ENCODE results near the gene ANKK1. TPM values are rescaled to one million over a fixed set of nuclear protein-coding genes. Genes with fewer than 3 reads are reported as not detected.

ANKK1 gene
- total and polyA plus RNA-seq, 2 donors (not counting 1 experiment from before 2014, with no cell fraction given) = 0.89 to 5.3 TPM

- no peak overlapping the region for H3K4me3 Mint-ChIP-seq
- no peaks in the 10 kb centered on the region for H3K79me2 ChIP-seq (ENCODE audit: control insufficient read depth, insufficient read depth, low read length)
- no peak for ATAC-seq (ENCODE audit: low read depth)
- H3K27ac ChIP-seq (ENCODE audit: low read length in 2 of 2) = no peak overlapping the region
- H3K9ac ChIP-seq (ENCODE audit: low read length) = no peak overlapping the region
- peaks cover 0 to 11% (median 0%) of the 10 kb centered on the region in 3 donors for H3K9me3 ChIP-seq (ENCODE audit: control extremely low read depth in 1 of 3, control insufficient read depth in 2 of 3, insufficient read depth in 1 of 3, low read length in 2 of 3)
- DNase-seq = no peak
- no peak overlapping the region for H2AFZ ChIP-seq (ENCODE audit: insufficient read depth, low read depth, low read length, poor library complexity, severe bottlenecking)
- no peak overlapping the region for H3K4me2 ChIP-seq (replicated peaks; ENCODE audit: low read depth, low read length, poor library complexity, severe bottlenecking)
- H3K27me3 ChIP-seq (replicated peaks in 1 of 4; ENCODE audit: control extremely low read depth in 1 of 4, control insufficient read depth in 3 of 4, insufficient read depth in 4 of 4, low read length in 3 of 4) = peaks cover 0 to 31% (median 19%) of the 10 kb centered on the region in 4 experiments
- H3K4me3 ChIP-seq (ENCODE audit: control extremely low read depth in 1 of 5, extremely low read depth in 1 of 5, insufficient read depth in 1 of 5, low read depth in 2 of 5, low read length in 4 of 5) = no peak overlapping the region
- intact Hi-C loops (cut with micrococcal nuclease) = no loop called here
- CTCF ChIA-PET = no interaction called here
- peaks cover 0 to 9% of the 10 kb centered on the region in 2 donors for H3K4me1 ChIP-seq (ENCODE audit: control insufficient read depth in 2 of 2, insufficient read depth in 2 of 2, low read length in 2 of 2)
- no peaks in the 10 kb centered on the region for H4K20me1 ChIP-seq (ENCODE audit: control insufficient read depth, insufficient read depth, low read length, poor library complexity, severe bottlenecking)
- POLR2A ChIA-PET = no interaction called here
- no peaks in the 10 kb centered on the region for H3K36me3 ChIP-seq (replicated peaks in 1 of 2; ENCODE audit: control extremely low read depth in 1 of 2, control insufficient read depth in 1 of 2, extremely low read depth in 1 of 2, insufficient read depth in 2 of 2, low read length in 1 of 2)
- no CpG with 5 or more reads among the region's 3 CpGs for WGBS (ENCODE audit: insufficient coverage)
- no peaks in the 10 kb centered on the region for H3K9me3 Mint-ChIP-seq (ENCODE audit: insufficient read depth)
- H3K4me1 Mint-ChIP-seq = no peaks in the 10 kb centered on the region
- no peak for TF ChIP-seq CTCF (IDR thresholded peaks at IDR 0.05)
- TF ChIP-seq EZH2 (IDR thresholded peaks at IDR 0.05; ENCODE audit: borderline replicate concordance, insufficient read depth, low read depth, low read length, poor library complexity, severe bottlenecking) = no peak
- H3K27ac Mint-ChIP-seq = no peak overlapping the region
- H3K27me3 Mint-ChIP-seq = peaks cover 4% of the 10 kb centered on the region
These were observed 1.7 kb downstream of the ANKK1 start for GRCh38 chr11:113389272-113389671.

- H3K36me3 ChIP-seq (replicated peaks in 1 of 2; ENCODE audit: control extremely low read depth in 1 of 2, control insufficient read depth in 1 of 2, extremely low read depth in 1 of 2, insufficient read depth in 2 of 2, low read length in 1 of 2) = no peaks in the 10 kb centered on the region
- no peaks in the 10 kb centered on the region for H3K79me2 ChIP-seq (ENCODE audit: control insufficient read depth, insufficient read depth, low read length)
- Mint-ChIP-seq H3K4me1 (no peaks in the 10 kb centered on the region), H3K4me3 (no peak overlapping the region), H3K27ac (no peak overlapping the region), H3K27me3 (no peaks in the 10 kb centered on the region), H3K9me3 (ENCODE audit: insufficient read depth) (no peaks in the 10 kb centered on the region)
- ChIA-PET CTCF (no interaction called here), POLR2A (no interaction called here)
- 83% methylated on average over 1 of the region's 3 CpGs for WGBS (ENCODE audit: insufficient coverage)
- no peak for DNase-seq
- H3K9me3 ChIP-seq (ENCODE audit: control extremely low read depth in 1 of 3, control insufficient read depth in 2 of 3, insufficient read depth in 1 of 3, low read length in 2 of 3) = peaks cover 0 to 11% (median 0%) of the 10 kb centered on the region in 3 donors
- peaks cover 0 to 28% (median 17%) of the 10 kb centered on the region in 4 experiments for H3K27me3 ChIP-seq (replicated peaks in 1 of 4; ENCODE audit: control extremely low read depth in 1 of 4, control insufficient read depth in 3 of 4, insufficient read depth in 4 of 4, low read length in 3 of 4)
- H3K4me1 ChIP-seq (ENCODE audit: control insufficient read depth in 2 of 2, insufficient read depth in 2 of 2, low read length in 2 of 2) = peaks cover 0 to 9% of the 10 kb centered on the region in 2 donors
- no peak for ATAC-seq (ENCODE audit: low read depth)
- no peak overlapping the region for H3K4me3 ChIP-seq (ENCODE audit: control extremely low read depth in 1 of 5, extremely low read depth in 1 of 5, insufficient read depth in 1 of 5, low read depth in 2 of 5, low read length in 4 of 5)
- intact Hi-C loops (cut with micrococcal nuclease) = no loop called here
- H3K27ac ChIP-seq (ENCODE audit: low read length in 2 of 2) = no peak overlapping the region
- TF ChIP-seq CTCF (IDR thresholded peaks at IDR 0.05) = no peak
- TF ChIP-seq EZH2 (IDR thresholded peaks at IDR 0.05; ENCODE audit: borderline replicate concordance, insufficient read depth, low read depth, low read length, poor library complexity, severe bottlenecking) = no peak
- H2AFZ ChIP-seq (ENCODE audit: insufficient read depth, low read depth, low read length, poor library complexity, severe bottlenecking) = no peak overlapping the region
- H3K9ac ChIP-seq (ENCODE audit: low read length) = no peak overlapping the region
- H4K20me1 ChIP-seq (ENCODE audit: control insufficient read depth, insufficient read depth, low read length, poor library complexity, severe bottlenecking) = no peaks in the 10 kb centered on the region
- H3K4me2 ChIP-seq (replicated peaks; ENCODE audit: low read depth, low read length, poor library complexity, severe bottlenecking) = no peak overlapping the region
These were observed 4.8 kb downstream of the ANKK1 start for GRCh38 chr11:113392236-113392921.

Data from B cell (primary cell).